SIG-M5 treated with dmso at 0.1 percent for 504 hours (cell line): ENCODE measurements around the gene TFDP1.
"Not testable (repeated sequence)": the region's sequence is repeated elsewhere in the genome, so short reads cannot be mapped to it uniquely, and the experiment has no call there.

Experiments used
- DNase-seq: peaks from one replicate; lab custom pipeline; 2025; ENCODE audit not compliant: unreplicated experiment; lab: John Stamatoyannopoulos, UW

TFDP1 gene

GRCh38 chr13:113550453-113550852 is 34.1 kb upstream of the TFDP1 start:
- DNase-seq: no peak

GRCh38 chr13:113551081-113552000 is 33.2 kb upstream of the TFDP1 start:
- no peak for DNase-seq

GRCh38 chr13:113552079-113552478 is 32.5 kb upstream of the TFDP1 start:
- DNase-seq: no peak

- peak; percentile 4 for DNase-seq
Observed at GRCh38 chr13:113552786-113553434, 31.6 kb upstream of the TFDP1 start.

GRCh38 chr13:113553511-113554332 is 30.8 kb upstream of the TFDP1 start:
- no peak for DNase-seq

GRCh38 chr13:113554333-113554700 is 30.2 kb upstream of the TFDP1 start:
- DNase-seq: no peak

GRCh38 chr13:113555141-113555540 is 29.4 kb upstream of the TFDP1 start:
- DNase-seq: no peak

GRCh38 chr13:113557013-113557412 is 27.5 kb upstream of the TFDP1 start:
- no peak for DNase-seq

GRCh38 chr13:113558461-113558860 is 26.1 kb upstream of the TFDP1 start:
- DNase-seq: no peak

GRCh38 chr13:113559061-113559460 is 25.5 kb upstream of the TFDP1 start:
- peak; percentile 19 for DNase-seq

GRCh38 chr13:113559901-113560644 is 24.5 kb upstream of the TFDP1 start:
- no peak for DNase-seq

GRCh38 chr13:113560645-113561416 is 23.7 kb upstream of the TFDP1 start:
- no peak for DNase-seq

GRCh38 chr13:113561417-113562084 is 23.0 kb upstream of the TFDP1 start:
- no peak for DNase-seq

GRCh38 chr13:113562085-113562749 is 22.3 kb upstream of the TFDP1 start:
- DNase-seq: peak; percentile 75

GRCh38 chr13:113562844-113563243 is 21.7 kb upstream of the TFDP1 start:
- no peak for DNase-seq

- not testable (repeated sequence) for DNase-seq
Observed at GRCh38 chr13:113563511-113563910, 21.0 kb upstream of the TFDP1 start.

- no peak for DNase-seq
Observed at GRCh38 chr13:113564331-113565023, 20.1 kb upstream of the TFDP1 start.

GRCh38 chr13:113565526-113566226 is 18.9 kb upstream of the TFDP1 start:
- DNase-seq: no peak
